ENCODE data around the gene ADAMTS2. TPM values are rescaled to one million over a fixed set of nuclear protein-coding genes. Genes with fewer than 3 reads are reported as not detected.

The ADAMTS2 gene
- total RNA-seq, 1 donor from 2014 or later: 29.7 TPM

- H3K27me3 ChIP-seq (ENCODE audit: control insufficient read depth in 3 of 3, insufficient read depth in 3 of 3, low read length in 3 of 3): peaks cover 0 to 7% (median 6%) of the 10 kb centered on the region in 3 donors
- H3K4me3 ChIP-seq (ENCODE audit: low read length in 3 of 3): no peak overlapping the region
- H3K27ac ChIP-seq (ENCODE audit: low read depth, low read length): no peak overlapping the region
- H3K9me3 ChIP-seq (ENCODE audit: control insufficient read depth in 3 of 3, low read length in 3 of 3): peaks cover 0 to 2% (median 0%) of the 10 kb centered on the region in 3 donors
- H3K4me1 ChIP-seq (ENCODE audit: control insufficient read depth in 3 of 3, insufficient read depth in 3 of 3, low read length in 3 of 3): no peaks in the 10 kb centered on the region
- no peak overlapping the region for H3K9ac ChIP-seq (ENCODE audit: low read depth in 1 of 3, low read length in 3 of 3)
- H3K36me3 ChIP-seq (ENCODE audit: control insufficient read depth in 3 of 3, insufficient read depth in 3 of 3, low read length in 3 of 3): no peaks in the 10 kb centered on the region
Measured at GRCh38 chr5:179234563-179235135, 110.6 kb downstream of the ADAMTS2 start.

- H3K4me1 ChIP-seq (ENCODE audit: control insufficient read depth in 3 of 3, insufficient read depth in 3 of 3, low read length in 3 of 3): no peaks in the 10 kb centered on the region
- no peak overlapping the region for H3K9ac ChIP-seq (ENCODE audit: low read depth in 1 of 3, low read length in 3 of 3)
- peaks cover 0 to 6% (median 5%) of the 10 kb centered on the region in 3 donors for H3K27me3 ChIP-seq (ENCODE audit: control insufficient read depth in 3 of 3, insufficient read depth in 3 of 3, low read length in 3 of 3)
- no peak overlapping the region for H3K4me3 ChIP-seq (ENCODE audit: low read length in 3 of 3)
- no peak overlapping the region for H3K27ac ChIP-seq (ENCODE audit: low read depth, low read length)
- H3K9me3 ChIP-seq (ENCODE audit: control insufficient read depth in 3 of 3, low read length in 3 of 3): peaks cover 0 to 2% (median 0%) of the 10 kb centered on the region in 3 donors
- no peaks in the 10 kb centered on the region for H3K36me3 ChIP-seq (ENCODE audit: control insufficient read depth in 3 of 3, insufficient read depth in 3 of 3, low read length in 3 of 3)
Measured at GRCh38 chr5:179233909-179234562, 111.2 kb downstream of the ADAMTS2 start.

- Histone ChIP-seq H3K9ac (ENCODE audit: low read depth in 1 of 3, low read length in 3 of 3) (no peak overlapping the region), H3K9me3 (ENCODE audit: control insufficient read depth in 3 of 3, low read length in 3 of 3) (peaks cover 0 to 2% (median 0%) of the 10 kb centered on the region in 3 donors), H3K4me1 (ENCODE audit: control insufficient read depth in 3 of 3, insufficient read depth in 3 of 3, low read length in 3 of 3) (no peaks in the 10 kb centered on the region), H3K27ac (ENCODE audit: low read depth, low read length) (no peak overlapping the region), H3K36me3 (ENCODE audit: control insufficient read depth in 3 of 3, insufficient read depth in 3 of 3, low read length in 3 of 3) (no peaks in the 10 kb centered on the region), H3K4me3 (ENCODE audit: low read length in 3 of 3) (no peak overlapping the region), H3K27me3 (ENCODE audit: control insufficient read depth in 3 of 3, insufficient read depth in 3 of 3, low read length in 3 of 3) (no peaks in the 10 kb centered on the region)
Measured at GRCh38 chr5:179232091-179232735, 113.0 kb downstream of the ADAMTS2 start.

- Histone ChIP-seq H3K27ac (ENCODE audit: low read depth, low read length) (no peak overlapping the region), H3K27me3 (ENCODE audit: control insufficient read depth in 3 of 3, insufficient read depth in 3 of 3, low read length in 3 of 3) (no peaks in the 10 kb centered on the region)
Measured at GRCh38 chr5:179231309-179231708, 114.0 kb downstream of the ADAMTS2 start.

GRCh38 chr5:179230061-179230461 lies 115.2 kb downstream of the ADAMTS2 start:
- Histone ChIP-seq H3K4me1 (ENCODE audit: control insufficient read depth in 3 of 3, insufficient read depth in 3 of 3, low read length in 3 of 3) (no peaks in the 10 kb centered on the region), H3K36me3 (ENCODE audit: control insufficient read depth in 3 of 3, insufficient read depth in 3 of 3, low read length in 3 of 3) (no peaks in the 10 kb centered on the region), H3K4me3 (ENCODE audit: low read length in 3 of 3) (no peak overlapping the region), H3K27me3 (ENCODE audit: control insufficient read depth in 3 of 3, insufficient read depth in 3 of 3, low read length in 3 of 3) (no peaks in the 10 kb centered on the region), H3K9me3 (ENCODE audit: control insufficient read depth in 3 of 3, low read length in 3 of 3) (no peaks in the 10 kb centered on the region), H3K27ac (ENCODE audit: low read depth, low read length) (no peak overlapping the region), H3K9ac (ENCODE audit: low read depth in 1 of 3, low read length in 3 of 3) (no peak overlapping the region)

More at GRCh38 chr5:179231309-179231708, 114.0 kb downstream of the ADAMTS2 start:
- no peak overlapping the region for H3K4me3 ChIP-seq (ENCODE audit: low read length in 3 of 3)
- no peaks in the 10 kb centered on the region for H3K4me1 ChIP-seq (ENCODE audit: control insufficient read depth in 3 of 3, insufficient read depth in 3 of 3, low read length in 3 of 3)
- no peak overlapping the region for H3K9ac ChIP-seq (ENCODE audit: low read depth in 1 of 3, low read length in 3 of 3)
- no peaks in the 10 kb centered on the region for H3K36me3 ChIP-seq (ENCODE audit: control insufficient read depth in 3 of 3, insufficient read depth in 3 of 3, low read length in 3 of 3)
- H3K9me3 ChIP-seq (ENCODE audit: control insufficient read depth in 3 of 3, low read length in 3 of 3): no peaks in the 10 kb centered on the region

GRCh38 chr5:179229331-179229831 lies 115.9 kb downstream of the ADAMTS2 start:
- H3K27ac ChIP-seq (ENCODE audit: low read depth, low read length): no peak overlapping the region

GRCh38 chr5:179228341-179229121 lies 116.7 kb downstream of the ADAMTS2 start:
- no peaks in the 10 kb centered on the region for H3K9me3 ChIP-seq (ENCODE audit: control insufficient read depth in 3 of 3, low read length in 3 of 3)
- no peak overlapping the region for H3K27ac ChIP-seq (ENCODE audit: low read depth, low read length)

More at GRCh38 chr5:179229331-179229831, 115.9 kb downstream of the ADAMTS2 start:
- Histone ChIP-seq H3K4me1 (ENCODE audit: control insufficient read depth in 3 of 3, insufficient read depth in 3 of 3, low read length in 3 of 3) (no peaks in the 10 kb centered on the region), H3K9ac (ENCODE audit: low read depth in 1 of 3, low read length in 3 of 3) (no peak overlapping the region), H3K36me3 (ENCODE audit: control insufficient read depth in 3 of 3, insufficient read depth in 3 of 3, low read length in 3 of 3) (no peaks in the 10 kb centered on the region), H3K27me3 (ENCODE audit: control insufficient read depth in 3 of 3, insufficient read depth in 3 of 3, low read length in 3 of 3) (no peaks in the 10 kb centered on the region), H3K9me3 (ENCODE audit: control insufficient read depth in 3 of 3, low read length in 3 of 3) (no peaks in the 10 kb centered on the region), H3K4me3 (ENCODE audit: low read length in 3 of 3) (no peak overlapping the region)

GRCh38 chr5:179227580-179228311 lies 117.5 kb downstream of the ADAMTS2 start:
- H3K36me3 ChIP-seq (ENCODE audit: control insufficient read depth in 3 of 3, insufficient read depth in 3 of 3, low read length in 3 of 3): no peaks in the 10 kb centered on the region
- no peaks in the 10 kb centered on the region for H3K27me3 ChIP-seq (ENCODE audit: control insufficient read depth in 3 of 3, insufficient read depth in 3 of 3, low read length in 3 of 3)
- peaks cover 0 to 2% (median 0%) of the 10 kb centered on the region in 3 donors for H3K9me3 ChIP-seq (ENCODE audit: control insufficient read depth in 3 of 3, low read length in 3 of 3)
- no peak overlapping the region for H3K27ac ChIP-seq (ENCODE audit: low read depth, low read length)
- no peaks in the 10 kb centered on the region for H3K4me1 ChIP-seq (ENCODE audit: control insufficient read depth in 3 of 3, insufficient read depth in 3 of 3, low read length in 3 of 3)
- no peak overlapping the region for H3K4me3 ChIP-seq (ENCODE audit: low read length in 3 of 3)
- no peak overlapping the region for H3K9ac ChIP-seq (ENCODE audit: low read depth in 1 of 3, low read length in 3 of 3)

More at GRCh38 chr5:179228341-179229121, 116.7 kb downstream of the ADAMTS2 start:
- no peak overlapping the region for H3K9ac ChIP-seq (ENCODE audit: low read depth in 1 of 3, low read length in 3 of 3)
- H3K36me3 ChIP-seq (ENCODE audit: control insufficient read depth in 3 of 3, insufficient read depth in 3 of 3, low read length in 3 of 3): no peaks in the 10 kb centered on the region
- no peaks in the 10 kb centered on the region for H3K27me3 ChIP-seq (ENCODE audit: control insufficient read depth in 3 of 3, insufficient read depth in 3 of 3, low read length in 3 of 3)
- no peaks in the 10 kb centered on the region for H3K4me1 ChIP-seq (ENCODE audit: control insufficient read depth in 3 of 3, insufficient read depth in 3 of 3, low read length in 3 of 3)
- no peak overlapping the region for H3K4me3 ChIP-seq (ENCODE audit: low read length in 3 of 3)

GRCh38 chr5:179227229-179227579 lies 118.1 kb downstream of the ADAMTS2 start:
- H3K9ac ChIP-seq (ENCODE audit: low read depth in 1 of 3, low read length in 3 of 3): no peak overlapping the region
- no peaks in the 10 kb centered on the region for H3K27me3 ChIP-seq (ENCODE audit: control insufficient read depth in 3 of 3, insufficient read depth in 3 of 3, low read length in 3 of 3)
- H3K36me3 ChIP-seq (ENCODE audit: control insufficient read depth in 3 of 3, insufficient read depth in 3 of 3, low read length in 3 of 3): no peaks in the 10 kb centered on the region
- H3K4me1 ChIP-seq (ENCODE audit: control insufficient read depth in 3 of 3, insufficient read depth in 3 of 3, low read length in 3 of 3): no peaks in the 10 kb centered on the region
- H3K27ac ChIP-seq (ENCODE audit: low read depth, low read length): no peak overlapping the region
- H3K9me3 ChIP-seq (ENCODE audit: control insufficient read depth in 3 of 3, low read length in 3 of 3): peaks cover 0 to 2% (median 0%) of the 10 kb centered on the region in 3 donors
- H3K4me3 ChIP-seq (ENCODE audit: low read length in 3 of 3): no peak overlapping the region

Data from skeletal muscle tissue (tissue), 4 donors.